Measurements from ENCODE around the gene SIAE.

Gene SIAE

GRCh38 chr11:124662106-124662505 lies 11.4 kb downstream of the SIAE start:
- Mint-ChIP-seq H3K36me3 (ENCODE audit: low read depth) (no peaks in the 10 kb centered on the region), H3K4me3 (no peak overlapping the region), H3K9me3 (no peaks in the 10 kb centered on the region), H3K4me1 (peaks cover 10% of the 10 kb centered on the region), H3K27me3 (ENCODE audit: low read depth, poor library complexity) (peaks cover 20% of the 10 kb centered on the region), H3K27ac (no peak overlapping the region)
- no peak for TF ChIP-seq CTCF (IDR thresholded peaks at IDR 0.05)
- DNase-seq, result no peak

DNA sequence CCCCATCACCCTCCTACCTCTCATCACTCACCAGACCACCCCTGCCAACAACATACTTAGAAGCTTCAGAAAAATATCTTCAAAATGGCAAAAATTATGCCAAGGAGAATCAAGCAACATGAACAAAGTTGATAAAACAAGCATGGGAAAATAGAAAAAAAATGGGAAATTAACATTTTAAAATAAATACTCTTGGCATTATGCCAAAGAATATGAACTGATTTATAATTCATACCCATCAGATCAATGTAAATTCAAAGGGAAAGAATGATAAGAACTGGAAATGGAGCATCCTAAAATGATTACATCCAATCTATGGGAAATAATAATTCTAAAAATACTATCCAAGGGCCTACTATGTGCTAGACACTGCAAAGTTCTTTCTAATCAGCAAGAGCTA lies 12.0 kb downstream of the SIAE start:
- Mint-ChIP-seq H3K27ac (no peak overlapping the region), H3K27me3 (ENCODE audit: low read depth, poor library complexity) (peaks cover 26% of the 10 kb centered on the region), H3K36me3 (ENCODE audit: low read depth) (no peaks in the 10 kb centered on the region), H3K9me3 (no peaks in the 10 kb centered on the region), H3K4me1 (peaks cover 14% of the 10 kb centered on the region), H3K4me3 (no peak overlapping the region)
- no peak for DNase-seq
- TF ChIP-seq CTCF (IDR thresholded peaks at IDR 0.05), result no peak

DNA sequence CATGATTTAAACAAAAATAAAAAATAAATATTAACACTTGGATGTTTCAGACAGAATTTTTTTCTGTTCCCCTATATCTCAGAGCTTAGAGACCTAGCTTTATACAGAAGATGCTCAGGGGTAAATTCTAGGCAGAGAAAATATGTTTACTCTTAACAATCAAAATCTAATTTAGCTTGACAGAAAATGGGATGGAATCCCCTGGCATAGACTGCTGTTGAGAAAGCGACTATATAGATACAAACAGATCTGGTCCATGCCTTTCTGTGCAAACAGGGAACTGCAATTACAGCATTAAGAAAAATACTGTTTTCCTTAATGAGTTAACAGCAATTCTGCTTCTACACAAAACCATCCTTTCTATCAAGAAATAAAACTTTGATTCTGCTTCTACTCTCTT lies 14.6 kb downstream of the SIAE start:
- Mint-ChIP-seq H3K27ac (no peak overlapping the region), H3K27me3 (ENCODE audit: low read depth, poor library complexity) (peaks cover 28% of the 10 kb centered on the region), H3K36me3 (ENCODE audit: low read depth) (no peaks in the 10 kb centered on the region), H3K4me1 (peaks cover 14% of the 10 kb centered on the region), H3K9me3 (no peaks in the 10 kb centered on the region), H3K4me3 (no peak overlapping the region)
- TF ChIP-seq CTCF (IDR thresholded peaks at IDR 0.05), result no peak
- DNase-seq, result no peak

DNA sequence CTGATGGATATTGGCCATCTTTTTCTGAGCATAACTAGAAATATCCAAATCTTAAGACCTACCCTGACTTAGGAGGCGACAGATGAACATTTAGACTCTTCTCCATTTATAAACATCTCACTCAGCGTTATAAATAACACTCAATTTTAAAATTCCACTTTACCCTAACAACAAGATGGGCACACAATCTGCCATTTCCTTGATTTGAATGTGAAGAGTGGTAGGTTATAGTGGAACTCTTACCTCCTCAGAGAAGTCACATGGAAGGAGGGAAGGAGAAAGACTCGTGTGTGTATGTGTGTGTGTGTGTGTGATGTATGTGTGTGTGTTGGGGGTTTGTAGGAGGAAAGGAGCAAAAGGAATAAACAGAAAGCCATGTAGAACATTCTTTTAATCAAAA lies 15.0 kb downstream of the SIAE start:
- H3K36me3 Mint-ChIP-seq (ENCODE audit: low read depth), result no peaks in the 10 kb centered on the region

GRCh38 chr11:124657904-124658303 lies 15.6 kb downstream of the SIAE start:
- H3K9me3 Mint-ChIP-seq, result no peaks in the 10 kb centered on the region
- no peak for DNase-seq
- peaks cover 36% of the 10 kb centered on the region for H3K27me3 Mint-ChIP-seq (ENCODE audit: low read depth, poor library complexity)
- H3K4me3 Mint-ChIP-seq, result no peak overlapping the region
- H3K36me3 Mint-ChIP-seq (ENCODE audit: low read depth), result no peaks in the 10 kb centered on the region
- no peak for TF ChIP-seq CTCF (IDR thresholded peaks at IDR 0.05)
- peaks cover 14% of the 10 kb centered on the region for H3K4me1 Mint-ChIP-seq
- H3K27ac Mint-ChIP-seq, result no peak overlapping the region

More for the DNA sequence above, 15.0 kb downstream of the SIAE start:
- H3K9me3 Mint-ChIP-seq, result no peaks in the 10 kb centered on the region
- TF ChIP-seq CTCF (IDR thresholded peaks at IDR 0.05), result no peak
- no peak for DNase-seq
- no peak overlapping the region for H3K4me3 Mint-ChIP-seq
- H3K27me3 Mint-ChIP-seq (ENCODE audit: low read depth, poor library complexity), result peaks cover 30% of the 10 kb centered on the region
- peak overlapping the region; percentile 5 for H3K27ac Mint-ChIP-seq
- H3K4me1 Mint-ChIP-seq, result peaks cover 14% of the 10 kb centered on the region

DNA sequence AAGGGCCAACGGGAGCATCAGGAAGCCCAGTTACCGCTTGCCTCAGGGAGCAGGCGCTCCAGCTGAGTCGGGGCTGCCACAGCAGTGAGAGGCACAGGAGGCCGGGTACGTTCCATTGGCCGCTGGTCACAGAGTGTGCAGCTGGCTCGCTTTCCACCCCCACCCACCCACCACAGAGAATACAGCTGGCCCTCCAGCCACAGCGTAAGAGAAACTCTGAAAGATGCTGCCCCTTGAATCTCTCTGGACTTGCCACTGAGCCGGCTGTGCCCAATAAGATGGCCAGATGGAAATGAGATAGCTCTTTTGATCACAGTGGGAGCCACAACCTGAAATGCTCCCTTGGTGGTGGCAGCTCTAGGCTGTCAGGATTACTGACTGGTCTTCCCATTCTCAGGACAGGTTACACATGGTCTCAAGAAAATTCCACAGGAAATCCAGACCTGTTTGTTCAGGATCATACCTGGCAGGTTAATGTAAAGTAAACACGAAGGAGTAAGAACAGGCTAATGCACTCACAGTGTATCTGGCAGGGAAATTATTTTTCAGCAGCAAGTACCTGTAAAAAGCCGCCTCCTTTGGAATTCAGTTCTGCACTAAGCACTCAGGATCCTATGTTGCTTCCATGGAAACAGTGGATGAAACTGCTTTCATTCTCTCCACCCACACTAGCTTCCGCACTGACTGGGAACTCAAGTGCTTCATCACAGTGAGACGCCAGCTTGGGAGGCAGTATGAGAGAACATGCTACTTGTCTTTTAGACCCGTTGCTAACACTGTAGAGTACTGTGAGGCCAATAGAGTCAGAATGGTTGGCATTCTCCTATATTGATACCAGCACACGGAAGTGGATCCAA lies 16.5 kb downstream of the SIAE start:
- H3K4me3 Mint-ChIP-seq, result no peak overlapping the region
- no peaks in the 10 kb centered on the region for H3K9me3 Mint-ChIP-seq
- peaks cover 14% of the 10 kb centered on the region for H3K4me1 Mint-ChIP-seq
- no peak overlapping the region for H3K27ac Mint-ChIP-seq
- no peak for TF ChIP-seq CTCF (IDR thresholded peaks at IDR 0.05)
- peak; percentile 47 for DNase-seq
- H3K36me3 Mint-ChIP-seq (ENCODE audit: low read depth), result no peaks in the 10 kb centered on the region
- peaks cover 41% of the 10 kb centered on the region for H3K27me3 Mint-ChIP-seq (ENCODE audit: low read depth, poor library complexity)
